ENCODE measurements around the gene MALSU1.

GRCh38 chr7:23341846-23342598 is 42.9 kb downstream of the MALSU1 start:
- TF ChIP-seq CTCF (IDR thresholded peaks at IDR 0.05) (no peak), POLR2A (IDR thresholded peaks at IDR 0.05) (no peak), POLR2AphosphoS5 (IDR thresholded peaks at IDR 0.05) (no peak), EP300 (IDR thresholded peaks at IDR 0.05) (no peak)

All from gastroesophageal sphincter (tissue), 3 donors.